OCI-LY3 (cell line): ENCODE data around the gene ILF3.

Experiments
- H2AFZ ChIP-seq: fragments of 200-600, 300-600 bp; shearing (Covaris generic); 2 replicates; pipeline ENCODE4 v1.6.0; 2014; ENCODE audit warnings: antibody characterized with exemption, low read depth, low read length
- H3K27ac ChIP-seq: fragments of 200-600, 300-600 bp; sonication (generic); 2 replicates; pipeline ENCODE4 v1.5.1; 2014; ENCODE audit warnings: mild to moderate bottlenecking, low read length, moderate library complexity, mixed read lengths
- H3K27me3 ChIP-seq: fragments of 200-600, 300-600 bp; sonication (generic); 2 replicates; pipeline ENCODE4 v1.6.1; 2014; ENCODE audit warnings: low read depth, low read length, mixed read lengths
- H3K36me3 ChIP-seq: fragments of 200-600, 300-600 bp; sonication (generic); replicated peaks from 2 replicates; pipeline ENCODE3; 2014; ENCODE audit warnings: low read depth, low read length, mixed read lengths
- H3K4me1 ChIP-seq: fragments of 300-600, 200-600 bp; sonication (generic); 2 replicates; pipeline ENCODE4 v1.6.1; 2014; ENCODE audit warnings: low read length, mixed read lengths
- H3K4me2 ChIP-seq: fragments of 200-600, 300-600 bp; sonication (generic); 2 replicates; pipeline ENCODE4 v1.6.1; 2014; ENCODE audit warnings: low read length, mixed read lengths
- H3K4me3 ChIP-seq: fragments of 300-600, 200-600 bp; sonication (generic); 2 replicates; pipeline ENCODE4 v1.5.1; 2014; ENCODE audit warnings: antibody characterized with exemption, mild to moderate bottlenecking, low read length, moderate library complexity
- H3K79me2 ChIP-seq: fragments of 300-600, 200-600 bp; shearing (Covaris generic); 2 replicates; pipeline ENCODE4 v1.6.1; 2014; ENCODE audit warnings: mild to moderate bottlenecking, low read length, mixed read lengths
- H3K9ac ChIP-seq: fragments of 300-600, 200-600 bp; shearing (Covaris generic); 2 replicates; pipeline ENCODE4 v1.6.0; 2014; ENCODE audit warnings: mild to moderate bottlenecking, low read length, moderate library complexity
- H3K9me3 ChIP-seq: fragments of 200-600, 300-600 bp; shearing (Covaris generic); 2 replicates; pipeline ENCODE4 v1.6.1; 2014; ENCODE audit warnings: low read length, mixed read lengths; ENCODE audit not compliant: insufficient read depth
- H4K20me1 ChIP-seq: fragments of 200-600, 300-600 bp; sonication (generic); 2 replicates; pipeline ENCODE4 v1.6.1; 2016; ENCODE audit warnings: low read length, mixed read lengths; ENCODE audit not compliant: insufficient read depth
- EZH2phosphoT487 ChIP-seq: fragments of 200-600 bp; shearing (Covaris generic); IDR thresholded peaks from 2 replicates; pipeline ENCODE4 v1.6.1; 2018; ENCODE audit warnings: antibody characterized with exemption, mixed run types, low read depth
- TF ChIP-seq, protein P1 (sequence below): fragments of 200-600, 300-600 bp; sonication (generic); IDR thresholded peaks from 2 replicates; pipeline ENCODE4 v1.5.1; 2014; ENCODE audit warnings: antibody characterized with exemption, low read length, low read depth

ILF3 gene

DNA sequence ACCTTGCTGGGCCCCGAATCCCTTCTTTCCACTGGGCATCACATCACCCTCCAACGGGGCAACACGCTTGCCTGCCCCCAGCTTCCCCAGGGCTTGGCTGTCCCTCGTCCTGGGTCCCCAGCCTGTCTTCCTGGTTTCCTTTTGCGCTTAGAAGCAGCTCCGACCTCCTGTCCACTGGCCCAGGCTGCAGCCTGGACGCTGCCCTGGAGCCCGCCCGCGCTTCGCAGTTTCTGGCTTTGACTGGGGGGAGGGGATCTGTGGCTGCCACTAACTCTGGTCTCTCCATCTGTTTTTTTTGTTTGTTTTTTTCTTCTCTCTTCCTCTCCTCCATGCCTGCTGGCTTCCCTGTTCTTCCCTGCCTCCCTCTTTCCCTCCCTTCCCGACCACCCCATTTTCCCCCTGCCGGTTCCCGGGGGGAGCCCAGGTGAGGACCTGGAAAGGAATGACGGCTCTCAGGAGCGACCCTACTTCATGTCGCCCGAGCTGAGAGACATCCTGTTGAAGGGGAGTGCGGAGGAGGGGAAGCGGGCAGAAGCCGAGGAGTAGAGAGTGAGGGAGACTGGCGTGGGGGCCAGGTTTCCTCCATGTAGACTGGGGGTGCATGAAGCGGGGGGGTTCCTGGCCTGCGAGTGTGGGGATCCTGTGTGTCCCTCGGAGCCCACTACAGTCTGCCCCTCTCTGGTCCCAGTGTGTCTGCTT lies 11.5 kb upstream of the ILF3 start:
- Histone ChIP-seq H3K4me2 (no peak overlapping the region), H2AFZ (no peak overlapping the region), H3K9ac (no peak overlapping the region), H3K4me3 (no peak overlapping the region), H3K36me3 (peaks cover 14% of the 10 kb centered on the region), H3K27me3 (no peaks in the 10 kb centered on the region), H3K4me1 (peaks cover 21% of the 10 kb centered on the region), H3K9me3 (no peaks in the 10 kb centered on the region), H3K27ac (no peak overlapping the region), H3K79me2 (no peaks in the 10 kb centered on the region), H4K20me1 (peaks cover 15% of the 10 kb centered on the region; the same call in 1 of the 2 replicates)
- TF ChIP-seq, protein P1, sequence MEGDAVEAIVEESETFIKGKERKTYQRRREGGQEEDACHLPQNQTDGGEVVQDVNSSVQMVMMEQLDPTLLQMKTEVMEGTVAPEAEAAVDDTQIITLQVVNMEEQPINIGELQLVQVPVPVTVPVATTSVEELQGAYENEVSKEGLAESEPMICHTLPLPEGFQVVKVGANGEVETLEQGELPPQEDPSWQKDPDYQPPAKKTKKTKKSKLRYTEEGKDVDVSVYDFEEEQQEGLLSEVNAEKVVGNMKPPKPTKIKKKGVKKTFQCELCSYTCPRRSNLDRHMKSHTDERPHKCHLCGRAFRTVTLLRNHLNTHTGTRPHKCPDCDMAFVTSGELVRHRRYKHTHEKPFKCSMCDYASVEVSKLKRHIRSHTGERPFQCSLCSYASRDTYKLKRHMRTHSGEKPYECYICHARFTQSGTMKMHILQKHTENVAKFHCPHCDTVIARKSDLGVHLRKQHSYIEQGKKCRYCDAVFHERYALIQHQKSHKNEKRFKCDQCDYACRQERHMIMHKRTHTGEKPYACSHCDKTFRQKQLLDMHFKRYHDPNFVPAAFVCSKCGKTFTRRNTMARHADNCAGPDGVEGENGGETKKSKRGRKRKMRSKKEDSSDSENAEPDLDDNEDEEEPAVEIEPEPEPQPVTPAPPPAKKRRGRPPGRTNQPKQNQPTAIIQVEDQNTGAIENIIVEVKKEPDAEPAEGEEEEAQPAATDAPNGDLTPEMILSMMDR, result no peak
- no peak for TF ChIP-seq EZH2phosphoT487

DNA sequence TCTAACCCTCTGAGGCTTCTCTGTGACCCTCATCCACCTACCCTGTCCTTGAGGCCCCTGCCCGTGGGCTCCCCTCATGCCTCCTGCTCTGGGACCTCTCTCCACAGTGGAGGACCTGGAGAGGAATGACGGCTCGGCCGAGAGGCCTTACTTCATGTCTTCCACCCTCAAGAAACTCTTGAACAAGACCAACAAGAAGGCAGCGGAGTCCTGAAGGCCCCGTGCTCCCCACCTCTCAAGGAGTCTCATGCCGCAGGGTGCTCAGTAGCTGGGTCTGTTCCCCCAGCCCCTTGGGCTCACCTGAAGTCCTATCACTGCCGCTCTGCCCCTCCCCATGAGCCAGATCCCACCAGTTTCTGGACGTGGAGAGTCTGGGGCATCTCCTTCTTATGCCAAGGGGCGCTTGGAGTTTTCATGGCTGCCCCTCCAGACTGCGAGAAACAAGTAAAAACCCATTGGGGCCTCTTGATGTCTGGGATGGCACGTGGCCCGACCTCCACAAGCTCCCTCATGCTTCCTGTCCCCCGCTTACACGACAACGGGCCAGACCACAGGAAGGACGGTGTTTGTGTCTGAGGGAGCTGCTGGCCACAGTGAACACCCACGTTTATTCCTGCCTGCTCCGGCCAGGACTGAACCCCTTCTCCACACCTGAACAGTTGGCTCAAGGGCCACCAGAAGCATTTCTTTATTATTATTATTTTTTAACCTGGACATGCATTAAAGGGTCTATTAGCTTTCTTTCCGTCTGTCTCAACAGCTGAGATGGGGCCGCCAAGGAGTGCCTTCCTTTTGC lies 10.8 kb upstream of the ILF3 start:
- Histone ChIP-seq H3K4me1 (peaks cover 21% of the 10 kb centered on the region), H4K20me1 (peaks cover 15% of the 10 kb centered on the region; the same call in 1 of the 2 replicates), H3K4me3 (no peak overlapping the region), H3K79me2 (no peaks in the 10 kb centered on the region), H3K9me3 (no peaks in the 10 kb centered on the region), H3K9ac (no peak overlapping the region), H3K27me3 (no peaks in the 10 kb centered on the region), H2AFZ (no peak overlapping the region), H3K27ac (no peak overlapping the region), H3K4me2 (no peak overlapping the region), H3K36me3 (peaks cover 6% of the 10 kb centered on the region)
- TF ChIP-seq EZH2phosphoT487, result no peak
- TF ChIP-seq, protein P1, result no peak

DNA sequence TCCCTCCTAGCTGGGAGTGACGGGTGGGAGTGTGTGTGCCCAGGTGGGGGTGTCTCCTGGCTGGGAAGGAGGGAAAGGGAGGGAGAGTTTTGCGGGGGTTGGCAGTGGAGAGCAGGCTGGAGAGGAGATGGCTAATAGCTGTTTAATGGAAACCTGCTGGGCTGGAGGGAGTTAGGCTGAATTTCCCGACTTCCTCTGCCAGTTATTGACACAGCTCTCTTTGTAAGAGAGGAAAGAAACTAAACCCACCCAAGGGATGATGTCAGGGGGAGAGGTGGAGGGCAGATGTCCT lies 10.2 kb upstream of the ILF3 start:
- H3K4me3 ChIP-seq, result no peak overlapping the region
- peaks cover 21% of the 10 kb centered on the region for H3K4me1 ChIP-seq
- no peak overlapping the region for H3K4me2 ChIP-seq
- H3K9ac ChIP-seq, result no peak overlapping the region
- no peaks in the 10 kb centered on the region for H3K9me3 ChIP-seq
- no peak overlapping the region for H3K27ac ChIP-seq
- no peak overlapping the region for H2AFZ ChIP-seq
- no peaks in the 10 kb centered on the region for H3K79me2 ChIP-seq
- TF ChIP-seq EZH2phosphoT487, result no peak
- TF ChIP-seq, protein P1, result no peak
- no peaks in the 10 kb centered on the region for H3K27me3 ChIP-seq
- peaks cover 6% of the 10 kb centered on the region for H3K36me3 ChIP-seq
- H4K20me1 ChIP-seq, result peaks cover 15% of the 10 kb centered on the region; the same call in 1 of the 2 replicates

DNA sequence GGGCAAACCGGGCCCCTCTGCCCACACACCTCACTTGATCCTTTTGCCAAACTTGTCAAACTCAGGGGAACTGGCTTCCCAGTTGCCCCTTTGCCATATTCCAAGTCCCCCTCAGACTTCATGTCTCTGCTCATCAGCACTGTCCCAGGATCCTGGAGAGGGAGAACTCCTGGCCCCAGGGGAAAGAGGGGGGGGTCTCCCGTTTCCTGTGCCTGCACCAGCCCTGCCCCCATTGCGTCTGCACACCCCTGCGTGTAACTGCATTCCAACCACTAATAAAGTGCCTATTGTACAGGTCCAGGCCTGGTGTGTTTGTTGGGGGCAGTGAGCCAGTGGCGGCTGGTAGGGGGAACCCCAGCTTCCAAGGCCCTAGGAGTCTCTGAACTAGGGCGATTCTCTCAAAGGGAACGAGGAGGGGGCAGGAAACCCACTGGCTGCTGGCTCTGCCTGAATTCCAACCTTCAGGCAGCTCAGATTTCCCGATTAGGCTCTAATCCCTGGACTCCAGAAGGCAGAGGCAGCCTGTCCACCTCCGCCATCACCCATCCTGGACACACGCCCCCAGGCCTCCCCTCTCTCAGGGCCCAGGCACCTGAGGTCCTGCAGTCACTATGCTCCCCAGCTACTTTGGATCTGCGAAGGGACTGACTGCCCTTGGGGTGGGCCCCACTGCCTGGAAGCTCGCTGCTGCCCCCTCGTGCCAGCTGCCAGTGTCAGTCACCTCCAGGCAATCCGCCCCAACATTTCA lies 9.7 kb upstream of the ILF3 start:
- Histone ChIP-seq H3K9ac (no peak overlapping the region), H3K4me3 (no peak overlapping the region), H3K27me3 (no peaks in the 10 kb centered on the region), H3K36me3 (peaks cover 4% of the 10 kb centered on the region), H3K4me1 (peaks cover 15% of the 10 kb centered on the region), H3K27ac (no peak overlapping the region), H3K4me2 (no peak overlapping the region), H3K79me2 (no peaks in the 10 kb centered on the region), H3K9me3 (no peaks in the 10 kb centered on the region), H4K20me1 (peaks cover 11% of the 10 kb centered on the region; the same call in 1 of the 2 replicates), H2AFZ (no peak overlapping the region)
- TF ChIP-seq EZH2phosphoT487, result no peak
- TF ChIP-seq, protein P1, result peak; percentile 87
